Mononuclear cell (primary cell): ENCODE measurements around the gene ZNF613. TPM values are rescaled to one million over a fixed set of nuclear protein-coding genes. Genes with fewer than 3 reads are reported as not detected.
"Not testable (repeated sequence)": the region's sequence is repeated elsewhere in the genome, so short reads cannot be mapped to it uniquely, and the experiment has no call there.

Experiments used
- H3K27me3 ChIP-seq: 2 replicates; pipeline ENCODE4 v1.6.0; 2011; ENCODE audit warnings: low read length, control low read depth; ENCODE audit not compliant: insufficient read depth
- H3K4me1 ChIP-seq: 2 replicates; pipeline ENCODE4 v1.5.1; 2011; ENCODE audit warnings: mild to moderate bottlenecking, low read length, control low read depth; ENCODE audit not compliant: insufficient read depth
- H3K4me3 ChIP-seq: 2 replicates; pipeline ENCODE4 v1.5.1; 2011; ENCODE audit warnings: mild to moderate bottlenecking, low read length, moderate library complexity
- H3K9me3 ChIP-seq: 2 replicates; pipeline ENCODE4 v1.5.1; 2011; ENCODE audit warnings: low read depth, mild to moderate bottlenecking, control low read depth, low read length
- total RNA-seq: library from RNA; depleted of rRNA; stranded (reverse); fragments of >200 nt; gene quantifications from one replicate; pipeline ENCODE4 v1.2.3, GENCODE V29; 2012

The ZNF613 gene
- 0.84 TPM for total RNA-seq

DNA sequence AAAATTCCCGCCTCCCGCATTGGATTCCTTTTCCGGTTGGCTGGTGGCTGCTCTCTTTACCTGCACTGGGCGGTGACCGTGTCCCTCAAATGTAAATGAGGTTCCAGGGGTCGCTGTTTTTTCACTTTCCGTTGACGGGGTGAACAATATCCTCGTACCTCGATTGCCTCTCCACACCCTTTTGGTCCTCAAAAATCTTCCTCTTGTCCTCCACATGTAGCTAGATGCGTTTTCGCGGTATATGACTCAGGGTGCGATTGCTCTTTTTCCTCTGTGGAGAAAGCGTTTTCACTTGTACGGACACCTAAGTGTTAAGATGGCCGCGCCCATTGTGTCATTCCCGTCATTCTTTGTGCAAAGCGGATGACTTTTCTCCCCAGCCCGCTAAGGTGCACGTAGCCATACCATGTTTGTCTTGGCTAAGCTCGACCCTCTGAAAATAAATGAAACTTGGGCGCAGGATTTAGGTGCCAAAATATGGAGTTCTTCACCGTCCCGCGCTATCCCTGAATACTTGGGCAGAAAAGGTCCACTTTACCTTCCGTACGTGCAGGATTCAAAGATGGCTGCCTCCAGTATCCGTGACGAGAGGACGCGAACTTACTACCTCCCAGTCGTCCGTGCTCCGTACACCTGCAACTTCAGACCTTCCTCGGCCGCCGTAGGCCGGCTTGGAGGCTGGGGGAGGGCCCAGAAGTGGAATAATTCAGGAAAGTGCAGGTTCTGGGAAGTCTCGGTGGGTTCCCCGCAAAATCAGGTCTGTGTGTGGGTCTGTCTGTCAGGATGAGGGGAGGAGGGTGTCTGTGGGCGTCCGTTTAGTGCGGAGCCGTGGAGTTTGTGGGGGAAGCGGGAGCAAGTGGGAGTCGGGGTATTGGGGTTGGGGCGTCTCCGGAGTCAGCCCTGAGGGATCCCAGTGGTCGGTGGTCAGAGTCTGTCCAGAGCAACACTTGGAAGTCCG is at the start of gene ZNF613:
TSS of gene ZNF613 (plus strand) at position 689 of the 958 bp plus-strand sequence. CDS start 8,749 bp downstream, outside the sequence.
- H3K27me3 ChIP-seq, result no peaks in the 10 kb centered on the region
- peaks cover 49% of the 10 kb centered on the region for H3K9me3 ChIP-seq
- H3K4me3 ChIP-seq, result peak within 1 kb of the TSS; percentile 80
- peaks cover 15% of the 10 kb centered on the region for H3K4me1 ChIP-seq

DNA sequence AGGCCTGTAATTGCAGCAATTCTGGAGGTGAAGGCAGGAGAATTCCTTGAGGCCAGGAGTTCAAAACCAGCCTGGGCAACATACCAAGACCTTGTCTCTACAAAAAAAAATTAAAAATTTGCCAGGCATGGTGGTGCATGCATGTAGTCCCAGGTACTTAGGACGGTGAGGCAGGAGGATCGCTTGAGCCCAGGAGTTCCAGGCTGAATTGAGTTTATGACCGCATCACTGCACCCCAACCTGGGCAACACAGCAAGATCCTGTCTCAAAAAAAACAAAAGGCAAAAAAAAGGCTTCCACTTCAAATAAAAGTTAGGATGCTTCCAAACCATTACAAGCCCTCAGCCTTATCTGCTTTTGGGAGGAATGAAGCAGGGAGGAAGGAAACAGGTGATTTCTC is 44.8 kb upstream of the ZNF613 start:
- Histone ChIP-seq H3K4me1 (no peaks in the 10 kb centered on the region), H3K9me3 (peaks cover 69% of the 10 kb centered on the region), H3K27me3 (no peaks in the 10 kb centered on the region), H3K4me3 (no peak overlapping the region)

DNA sequence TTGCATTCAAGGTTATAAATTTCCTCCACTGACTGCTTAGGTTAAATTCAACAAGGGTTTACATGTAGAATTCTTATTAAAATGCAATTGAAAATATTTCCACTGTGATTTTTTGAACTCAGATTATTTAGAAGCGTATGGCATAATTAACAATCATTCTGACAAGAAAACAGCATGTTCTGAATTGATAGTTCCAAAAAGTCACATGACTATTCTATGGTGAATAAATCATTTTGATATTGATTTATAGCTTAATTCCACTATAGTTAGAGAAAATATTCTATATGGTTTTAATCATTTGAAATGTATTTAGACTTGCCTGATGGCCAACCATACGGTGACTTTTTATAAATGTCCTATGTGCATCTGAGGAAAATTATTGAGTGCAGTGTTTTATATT is 42.6 kb upstream of the ZNF613 start:
- Histone ChIP-seq H3K4me1 (no peaks in the 10 kb centered on the region), H3K4me3 (no peak overlapping the region), H3K27me3 (no peaks in the 10 kb centered on the region), H3K9me3 (peaks cover 73% of the 10 kb centered on the region)

DNA sequence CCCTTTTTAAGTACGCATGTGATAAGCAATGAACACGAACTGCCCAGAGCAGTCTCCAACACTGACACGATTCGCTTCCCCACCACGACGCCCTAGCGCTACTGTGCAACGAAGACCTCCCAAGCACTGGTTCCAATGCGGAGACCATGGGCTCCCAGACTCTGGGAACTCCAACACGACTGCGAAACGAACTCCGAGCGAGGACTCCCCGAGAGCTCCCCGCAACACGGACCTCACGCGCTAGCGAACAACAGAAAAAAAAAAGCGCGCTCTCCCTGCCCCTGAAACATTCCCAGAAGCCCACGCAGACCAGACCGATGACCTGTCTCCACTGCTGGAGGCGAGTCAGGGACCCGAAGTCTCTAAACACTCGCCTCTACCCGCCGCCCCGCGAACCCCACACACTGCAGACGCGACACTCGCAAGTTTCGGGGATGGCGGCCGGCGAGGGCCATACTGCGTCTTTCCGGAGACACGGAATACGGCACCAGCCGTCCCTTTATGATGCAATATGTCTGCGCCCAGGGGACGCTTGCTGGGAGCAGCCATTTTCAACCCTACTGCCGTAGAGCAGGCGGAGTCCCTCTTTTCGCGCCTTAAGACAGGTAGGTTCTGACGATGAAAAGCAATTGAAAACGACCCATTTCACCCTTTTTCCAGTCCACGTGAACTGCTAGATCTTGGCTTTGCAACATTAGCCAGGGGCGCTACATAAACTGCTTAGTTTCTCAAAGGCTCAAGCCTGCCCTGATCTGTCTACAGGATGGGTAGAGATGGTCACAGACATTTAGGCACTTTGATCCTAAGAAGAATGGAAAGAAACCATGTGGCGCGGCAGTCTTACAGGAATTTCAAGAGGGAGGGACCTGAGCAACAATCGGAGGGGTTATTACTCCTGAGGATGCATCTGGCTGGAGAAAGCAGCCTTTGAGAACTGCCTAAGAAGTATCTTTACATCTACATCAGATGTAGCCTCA is 39.5 kb upstream of the ZNF613 start, which contains the start of gene ZNF577:
TSS of gene ZNF577 (minus strand) at position 430 of the 977 bp plus-strand sequence. CDS start 7,569 bp downstream, outside the sequence.
- no peaks in the 10 kb centered on the region for H3K4me1 ChIP-seq
- peaks cover 85% of the 10 kb centered on the region for H3K9me3 ChIP-seq
- peak within 1 kb of the TSS; percentile 44 for H3K4me3 ChIP-seq
- H3K27me3 ChIP-seq, result no peaks in the 10 kb centered on the region

DNA sequence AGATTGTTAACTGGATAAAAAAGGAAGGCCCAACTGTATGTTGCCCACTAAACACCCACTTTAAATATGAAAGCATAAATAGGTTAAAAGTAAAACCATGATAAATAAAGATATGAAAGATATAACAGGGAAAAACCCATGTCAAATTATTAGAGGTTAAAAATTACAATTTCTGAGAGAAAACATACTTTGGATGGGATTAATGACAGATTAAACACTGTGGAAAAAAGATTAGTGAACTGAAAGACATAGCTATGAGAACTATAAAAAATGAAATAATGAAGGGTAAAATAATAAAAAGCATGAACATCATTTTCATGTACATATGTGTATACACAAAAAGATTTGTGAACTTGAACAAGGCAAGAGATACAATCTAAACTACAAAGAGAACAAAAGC is 37.3 kb upstream of the ZNF613 start:
- Histone ChIP-seq H3K4me1 (no peaks in the 10 kb centered on the region), H3K4me3 (no peak overlapping the region), H3K9me3 (peaks cover 96% of the 10 kb centered on the region), H3K27me3 (no peaks in the 10 kb centered on the region)

DNA sequence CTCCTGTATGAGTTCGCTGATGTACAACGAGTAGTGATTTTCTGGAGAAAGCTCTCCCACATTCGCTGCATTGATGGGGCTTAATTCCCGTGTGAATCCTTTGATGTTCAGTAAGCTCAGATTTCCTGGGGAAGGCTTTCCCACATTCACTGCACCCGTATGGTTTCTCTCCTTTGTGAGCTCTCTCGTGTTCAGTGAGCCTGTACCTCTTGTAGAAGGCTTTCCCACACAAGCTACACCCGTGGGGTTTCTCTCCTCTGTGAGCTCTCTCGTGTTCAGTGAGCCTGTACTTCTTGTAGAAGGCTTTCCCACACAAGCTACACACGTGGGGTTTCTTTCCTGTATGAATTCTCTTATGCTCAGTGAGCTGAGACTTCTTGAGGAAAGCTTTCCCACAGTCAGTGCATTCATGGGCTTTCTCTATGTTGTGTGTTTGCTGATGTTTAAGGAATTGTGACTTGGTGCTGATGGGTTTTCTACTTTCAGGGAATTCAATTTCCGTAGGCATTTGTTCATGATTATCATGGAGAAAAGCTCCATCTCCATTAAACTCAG is 36.0 kb upstream of the ZNF613 start:
- no peaks in the 10 kb centered on the region for H3K27me3 ChIP-seq
- no peaks in the 10 kb centered on the region for H3K4me1 ChIP-seq
- H3K4me3 ChIP-seq, result no peak overlapping the region
- peaks cover 91% of the 10 kb centered on the region for H3K9me3 ChIP-seq

DNA sequence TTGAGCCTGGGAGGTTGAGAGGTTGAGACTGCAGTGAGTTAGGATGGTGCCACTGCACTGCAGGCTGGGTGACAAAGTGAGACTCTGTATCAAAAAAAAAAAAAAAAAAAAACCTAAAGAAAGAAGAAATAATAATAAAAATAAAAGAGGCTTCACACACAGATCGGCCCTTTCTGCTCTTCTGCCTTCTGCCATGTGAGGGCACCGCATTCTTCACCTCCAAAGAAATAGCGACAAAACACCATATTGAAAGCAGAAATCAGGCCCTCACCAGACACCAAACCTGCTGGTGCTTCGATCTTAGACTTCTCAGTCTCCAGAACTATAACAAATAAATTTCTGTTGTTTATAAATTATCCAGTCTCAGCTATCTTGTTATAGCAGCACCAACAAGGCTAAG is 25.4 kb upstream of the ZNF613 start:
- Histone ChIP-seq H3K27me3 (no peaks in the 10 kb centered on the region), H3K9me3 (peaks cover 47% of the 10 kb centered on the region), H3K4me1 (peaks cover 16% of the 10 kb centered on the region), H3K4me3 (no peak overlapping the region)

DNA sequence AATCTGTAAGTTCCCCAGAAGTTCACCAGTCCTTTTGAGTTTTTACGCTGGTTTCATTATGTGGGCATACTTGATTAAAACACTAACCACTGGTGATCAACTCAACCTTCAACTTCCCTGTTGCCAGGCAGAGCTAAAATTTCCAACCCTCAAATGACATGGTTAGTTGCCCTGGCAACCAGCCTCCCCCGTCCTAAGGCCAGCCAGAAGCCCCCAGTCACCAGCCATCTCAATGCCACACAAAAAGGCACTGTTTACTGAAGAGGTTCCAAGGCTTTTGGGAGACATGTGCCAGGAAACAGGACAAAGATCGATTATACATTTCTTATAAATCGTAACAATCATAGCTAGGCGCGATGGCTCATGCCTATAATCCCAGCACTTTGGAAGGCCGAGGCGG is 24.1 kb upstream of the ZNF613 start:
- Histone ChIP-seq H3K4me3 (no peak overlapping the region), H3K9me3 (peaks cover 34% of the 10 kb centered on the region), H3K4me1 (peaks cover 16% of the 10 kb centered on the region), H3K27me3 (peaks cover 5% of the 10 kb centered on the region)

DNA sequence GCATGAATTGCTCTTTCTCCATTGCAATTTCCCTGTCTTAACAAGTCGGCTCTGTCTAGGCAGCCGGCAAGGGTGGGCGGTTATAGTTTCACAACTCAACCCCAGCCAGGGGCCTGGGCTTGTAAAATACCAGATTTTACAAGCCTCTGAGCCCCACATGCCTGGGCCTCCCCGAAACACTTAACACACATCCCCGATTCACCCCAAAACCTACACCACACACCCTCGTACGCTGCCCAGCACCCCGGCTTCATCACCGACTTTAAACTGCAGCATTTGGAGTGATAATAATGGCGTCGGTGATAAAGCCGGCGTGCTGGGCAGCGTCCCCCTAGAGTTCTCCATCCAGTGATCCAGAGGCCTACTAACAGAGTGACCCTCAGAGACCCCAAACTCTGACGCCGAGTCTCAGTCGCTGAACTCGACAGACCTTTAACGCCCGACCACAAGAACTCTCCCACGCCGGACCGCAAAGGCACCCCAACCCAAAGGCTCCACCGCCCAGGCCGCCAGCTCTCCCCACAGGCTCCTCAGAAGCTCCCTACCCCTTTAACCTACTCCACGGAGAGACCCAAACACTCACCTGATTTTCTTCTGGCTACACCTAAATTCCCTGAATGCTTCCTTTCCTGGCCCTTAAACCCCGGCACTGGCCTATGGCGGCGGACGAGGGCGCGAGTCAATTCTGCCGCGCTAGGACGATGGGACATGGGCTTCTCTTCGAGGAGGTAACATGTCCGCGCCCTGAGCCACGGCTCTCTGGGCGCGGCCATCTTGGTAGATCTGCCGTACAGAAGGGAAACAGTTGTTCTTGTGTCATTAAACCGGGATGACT is 22.7 kb upstream of the ZNF613 start, which contains the start of gene ZNF649:
TSS of gene ZNF649 (minus strand) at position 687 of the 835 bp plus-strand sequence. CDS start 4,910 bp downstream, outside the sequence.
- Histone ChIP-seq H3K4me3 (peak within 1 kb of the TSS; percentile 83), H3K9me3 (peaks cover 26% of the 10 kb centered on the region), H3K27me3 (peaks cover 5% of the 10 kb centered on the region), H3K4me1 (peaks cover 16% of the 10 kb centered on the region)

DNA sequence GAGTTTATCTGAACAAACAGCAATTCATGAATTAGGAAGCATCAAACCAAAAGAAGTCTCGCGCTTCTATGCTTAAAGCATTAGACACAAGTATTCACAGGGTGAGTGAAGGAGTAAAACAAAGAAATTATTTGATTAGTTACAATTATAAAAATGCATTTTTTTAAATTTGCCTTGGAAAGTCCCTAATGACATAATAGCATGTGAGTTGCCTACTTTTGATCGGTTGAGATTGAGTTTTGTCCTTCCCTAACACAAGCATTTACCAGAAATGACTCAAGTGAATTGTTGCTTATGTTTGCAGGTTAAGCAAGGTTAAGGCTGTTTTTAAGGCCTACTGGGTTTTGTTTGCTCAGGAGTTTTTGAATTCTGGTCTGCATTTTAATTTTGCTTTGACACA is 22.1 kb upstream of the ZNF613 start:
- H3K9me3 ChIP-seq, result peaks cover 22% of the 10 kb centered on the region
- peaks cover 5% of the 10 kb centered on the region for H3K27me3 ChIP-seq
- peak overlapping the region; percentile 83 for H3K4me3 ChIP-seq
- H3K4me1 ChIP-seq, result peaks cover 16% of the 10 kb centered on the region

DNA sequence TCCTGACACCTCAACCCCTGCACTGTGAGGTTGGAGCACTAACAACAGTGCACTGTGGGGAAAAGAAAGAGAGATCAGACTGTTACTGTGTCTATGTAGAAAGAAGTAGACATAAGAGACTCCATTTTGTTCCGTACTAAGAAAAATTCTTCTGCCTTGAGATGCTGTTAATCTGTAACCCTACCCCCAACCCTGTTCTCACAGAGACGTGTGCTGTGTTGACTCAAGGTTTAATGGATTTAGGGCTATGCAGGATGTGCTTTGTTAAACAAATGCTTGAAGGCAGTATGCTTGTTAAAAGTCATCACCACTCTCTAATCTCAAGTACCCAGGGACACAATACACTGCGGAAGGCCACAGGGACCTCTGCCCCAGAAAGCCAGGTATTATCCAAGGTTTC is 21.6 kb upstream of the ZNF613 start:
- not testable (repeated sequence) for H3K27me3 ChIP-seq, H3K4me3 ChIP-seq
- Histone ChIP-seq H3K9me3 (peaks cover 17% of the 10 kb centered on the region), H3K4me1 (peaks cover 16% of the 10 kb centered on the region)

DNA sequence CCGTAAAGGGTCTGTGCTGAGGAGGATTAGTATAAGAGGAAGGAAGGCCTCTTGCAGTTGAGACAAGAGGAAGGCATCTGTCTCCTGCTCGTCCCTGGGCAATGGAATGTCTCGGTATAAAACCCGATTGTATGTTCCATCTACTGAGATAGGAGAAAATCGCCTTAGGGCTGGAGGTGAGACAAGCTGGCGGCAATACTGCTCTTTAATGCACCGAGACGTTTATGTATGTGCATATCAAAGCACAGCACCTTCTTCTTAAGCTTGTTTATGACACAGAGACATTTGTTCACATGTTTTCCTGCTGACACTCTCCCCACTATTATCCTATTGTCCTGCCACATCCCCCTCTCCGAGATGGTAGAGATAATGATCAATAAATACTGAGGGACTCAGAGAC is 21.2 kb upstream of the ZNF613 start:
- H3K27me3 ChIP-seq, H3K4me3 ChIP-seq: not testable (repeated sequence)
- H3K4me1 ChIP-seq, result peaks cover 16% of the 10 kb centered on the region
- peaks cover 13% of the 10 kb centered on the region for H3K9me3 ChIP-seq

DNA sequence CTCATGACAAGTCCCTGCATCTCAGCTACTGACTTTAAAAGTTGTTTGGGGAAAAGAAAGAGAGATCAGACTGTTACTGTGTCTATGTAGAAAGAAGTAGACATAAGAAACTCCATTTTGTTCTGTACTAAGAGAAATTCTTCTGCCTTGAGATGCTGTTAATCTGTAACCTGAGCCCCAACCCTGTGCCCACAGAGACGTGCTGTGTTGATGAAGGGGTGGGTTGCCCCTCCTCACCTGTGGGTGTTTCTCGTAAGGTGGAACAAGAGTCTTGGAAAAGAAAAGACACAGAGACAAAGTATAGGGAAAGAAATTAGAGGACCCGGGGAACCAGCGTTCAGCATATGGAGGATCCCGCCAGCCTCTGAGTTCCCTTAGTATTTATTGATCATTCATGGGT is 19.3 kb upstream of the ZNF613 start:
- not testable (repeated sequence) for H3K27me3 ChIP-seq, H3K4me3 ChIP-seq
- peaks cover 14% of the 10 kb centered on the region for H3K4me1 ChIP-seq
- H3K9me3 ChIP-seq, result peaks cover 11% of the 10 kb centered on the region

DNA sequence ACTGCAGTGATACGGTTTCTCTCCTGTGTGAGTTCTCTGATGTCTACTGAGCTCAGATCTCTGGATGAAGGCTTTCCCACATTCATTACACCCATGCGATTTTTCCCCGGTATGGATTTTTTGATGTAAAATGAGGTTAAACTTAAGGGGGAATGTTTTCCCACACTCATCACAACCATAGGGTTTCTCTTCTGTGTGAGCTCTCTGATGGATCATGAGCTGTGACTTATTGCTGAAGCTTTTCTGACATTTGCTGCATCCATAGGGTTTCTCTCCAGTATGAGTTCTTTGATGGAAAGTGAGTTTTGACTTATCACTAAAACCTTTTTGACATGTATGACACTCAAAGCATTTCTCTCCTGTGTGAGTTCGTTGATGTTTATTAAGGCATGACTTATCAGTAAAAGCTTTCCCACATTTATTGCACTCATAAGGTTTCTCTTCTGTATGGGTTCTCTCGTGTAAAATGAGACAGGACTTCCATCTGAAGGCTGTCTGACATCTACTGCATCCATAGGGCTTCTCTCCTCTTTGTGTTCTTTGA is 11.9 kb upstream of the ZNF613 start:
- H3K4me3 ChIP-seq, result no peak overlapping the region
- H3K27me3 ChIP-seq, result no peaks in the 10 kb centered on the region
- no peaks in the 10 kb centered on the region for H3K4me1 ChIP-seq
- peaks cover 73% of the 10 kb centered on the region for H3K9me3 ChIP-seq
